ENCODE measurements around the gene BTC. TPM values are rescaled to one million over a fixed set of nuclear protein-coding genes. Genes with fewer than 3 reads are reported as not detected.

Gene BTC
- total and polyA plus RNA-seq, 9 of the 15 experiments (the other 6 are each of a cell fraction or from before 2014, with no cell fraction given) = not detected

DNA sequence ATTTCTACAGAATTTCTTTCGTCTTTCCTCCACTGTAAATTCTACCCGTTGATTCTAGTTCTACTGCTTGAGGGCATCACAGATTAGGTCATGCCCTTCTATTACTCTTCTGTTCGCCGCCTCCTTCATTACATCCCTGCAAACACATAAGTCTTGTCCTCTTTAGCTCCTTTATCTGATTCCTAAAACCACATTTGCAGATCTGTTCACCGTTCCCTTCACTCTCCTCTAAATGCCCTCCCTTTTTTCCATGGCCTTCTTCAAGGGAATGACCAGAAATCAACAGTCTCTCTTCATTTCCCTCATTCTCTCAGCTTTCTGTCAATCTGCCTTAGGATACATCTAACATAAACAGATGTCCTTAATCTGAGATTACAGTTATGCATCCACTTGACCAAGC lies 43.1 kb downstream of the BTC start:
- Histone ChIP-seq H3K27me3 (ENCODE audit: control insufficient read depth in 2 of 2, insufficient read depth in 2 of 2, low read length in 2 of 2) (peaks cover 6 to 11% of the 10 kb centered on the region in 2 experiments; a peak in 4 of 5 replicates), H3K4me2 (ENCODE audit: insufficient read depth, low read length) (no peak overlapping the region), H3K9ac (ENCODE audit: insufficient read depth in 1 of 2, low read depth in 2 of 2, low read length in 2 of 2) (no peak overlapping the region), H3K27ac (ENCODE audit: extremely low read depth, low read depth, low read length) (no peak overlapping the region), H4K20me1 (replicated peaks; ENCODE audit: control insufficient read depth, insufficient read depth, low read length) (no peaks in the 10 kb centered on the region), H3K9me1 (ENCODE audit: control insufficient read depth, insufficient read depth, low read length) (no peaks in the 10 kb centered on the region), H3K36me3 (ENCODE audit: control insufficient read depth, insufficient read depth, low read length) (no peaks in the 10 kb centered on the region), H3K4me1 (replicated peaks in 1 of 2; ENCODE audit: control insufficient read depth in 2 of 2, insufficient read depth in 2 of 2, low read length in 2 of 2) (no peaks in the 10 kb centered on the region), H3K9me3 (replicated peaks; ENCODE audit: control insufficient read depth, insufficient read depth, low read depth, low read length) (no peaks in the 10 kb centered on the region), H2AFZ (ENCODE audit: low read depth, low read length) (no peak overlapping the region), H3K4me3 (no peak overlapping the region), H3K79me2 (ENCODE audit: control insufficient read depth, insufficient read depth, low read length) (no peaks in the 10 kb centered on the region)
- DNase-seq (ENCODE audit: extremely low read depth in 1 of 4, low spot score in 3 of 4) = no peak
- BruUV-seq (replicated peaks) = no TSS peak
- POLR2A ChIA-PET = no interaction called here
- in situ Hi-C loops (cut with MboI) (no loop called here), intact Hi-C loops (cut with micrococcal nuclease) (no loop called here)
- no peak for ATAC-seq
- FAIRE-seq = no peak
- WGBS (ENCODE audit: insufficient coverage, low coverage, missing lambda C conversion rate) = 3% methylated on average over 5 of the region's 5 CpGs
- CTCF ChIA-PET (ENCODE audit: low intra/inter-chr PET ratio) = no interaction called here
- TF ChIP-seq, protein P1, sequence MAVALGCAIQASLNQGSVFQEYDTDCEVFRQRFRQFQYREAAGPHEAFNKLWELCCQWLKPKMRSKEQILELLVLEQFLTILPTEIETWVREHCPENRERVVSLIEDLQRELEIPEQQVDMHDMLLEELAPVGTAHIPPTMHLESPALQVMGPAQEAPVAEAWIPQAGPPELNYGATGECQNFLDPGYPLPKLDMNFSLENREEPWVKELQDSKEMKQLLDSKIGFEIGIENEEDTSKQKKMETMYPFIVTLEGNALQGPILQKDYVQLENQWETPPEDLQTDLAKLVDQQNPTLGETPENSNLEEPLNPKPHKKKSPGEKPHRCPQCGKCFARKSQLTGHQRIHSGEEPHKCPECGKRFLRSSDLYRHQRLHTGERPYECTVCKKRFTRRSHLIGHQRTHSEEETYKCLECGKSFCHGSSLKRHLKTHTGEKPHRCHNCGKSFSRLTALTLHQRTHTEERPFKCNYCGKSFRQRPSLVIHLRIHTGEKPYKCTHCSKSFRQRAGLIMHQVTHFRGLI (CRISPR knock-in tag; IDR thresholded peaks at IDR 0.05) = no peak
- TF ChIP-seq MBD2 (IDR thresholded peaks at IDR 0.05; ENCODE audit: borderline replicate concordance, low read depth) = no peak
- TF ChIP-seq ZKSCAN1 (IDR thresholded peaks at IDR 0.05; ENCODE audit: low read depth, low read length) = no peak
- TF ChIP-seq NFIX (CRISPR knock-in tag; IDR thresholded peaks at IDR 0.05; ENCODE audit: low read depth) = no peak
- no peak for TF ChIP-seq PURB (CRISPR knock-in tag; IDR thresholded peaks at IDR 0.05; ENCODE audit: low read depth)
- TF ChIP-seq, protein P2, sequence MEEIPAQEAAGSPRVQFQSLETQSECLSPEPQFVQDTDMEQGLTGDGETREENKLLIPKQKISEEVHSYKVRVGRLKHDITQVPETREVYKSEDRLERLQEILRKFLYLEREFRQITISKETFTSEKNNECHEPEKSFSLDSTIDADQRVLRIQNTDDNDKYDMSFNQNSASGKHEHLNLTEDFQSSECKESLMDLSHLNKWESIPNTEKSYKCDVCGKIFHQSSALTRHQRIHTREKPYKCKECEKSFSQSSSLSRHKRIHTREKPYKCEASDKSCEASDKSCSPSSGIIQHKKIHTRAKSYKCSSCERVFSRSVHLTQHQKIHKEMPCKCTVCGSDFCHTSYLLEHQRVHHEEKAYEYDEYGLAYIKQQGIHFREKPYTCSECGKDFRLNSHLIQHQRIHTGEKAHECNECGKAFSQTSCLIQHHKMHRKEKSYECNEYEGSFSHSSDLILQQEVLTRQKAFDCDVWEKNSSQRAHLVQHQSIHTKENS (CRISPR knock-in tag; IDR thresholded peaks at IDR 0.05) = no peak
- no peak for TF ChIP-seq NUFIP1 (IDR thresholded peaks at IDR 0.05; ENCODE audit: partially characterized antibody)
- TF ChIP-seq HDGF (IDR thresholded peaks at IDR 0.05) = no peak
- TF ChIP-seq ZNF764 (CRISPR knock-in tag; IDR thresholded peaks at IDR 0.05; ENCODE audit: low read depth) = no peak
- no peak for TF ChIP-seq NR4A1 (CRISPR knock-in tag; IDR thresholded peaks at IDR 0.05)
- no peak for TF ChIP-seq NR4A1 (tag; IDR thresholded peaks at IDR 0.05)
- TF ChIP-seq JUND (IDR thresholded peaks at IDR 0.05; ENCODE audit: borderline replicate concordance, low read depth, low read length) = no peak
- no peak for TF ChIP-seq JUND (tag; IDR thresholded peaks at IDR 0.05; ENCODE audit: borderline replicate concordance, low read depth, low read length)
- TF ChIP-seq ZNF780A (CRISPR knock-in tag; IDR thresholded peaks at IDR 0.05) = no peak
- TF ChIP-seq FOSL1 (tag; conservative IDR thresholded peaks at IDR 0.05) = no peak
- TF ChIP-seq PTBP1 (IDR thresholded peaks at IDR 0.05; ENCODE audit: low read depth, low read length) = no peak
- no peak for TF ChIP-seq PHB (CRISPR knock-in tag; IDR thresholded peaks at IDR 0.05)
- TF ChIP-seq, protein P3, sequence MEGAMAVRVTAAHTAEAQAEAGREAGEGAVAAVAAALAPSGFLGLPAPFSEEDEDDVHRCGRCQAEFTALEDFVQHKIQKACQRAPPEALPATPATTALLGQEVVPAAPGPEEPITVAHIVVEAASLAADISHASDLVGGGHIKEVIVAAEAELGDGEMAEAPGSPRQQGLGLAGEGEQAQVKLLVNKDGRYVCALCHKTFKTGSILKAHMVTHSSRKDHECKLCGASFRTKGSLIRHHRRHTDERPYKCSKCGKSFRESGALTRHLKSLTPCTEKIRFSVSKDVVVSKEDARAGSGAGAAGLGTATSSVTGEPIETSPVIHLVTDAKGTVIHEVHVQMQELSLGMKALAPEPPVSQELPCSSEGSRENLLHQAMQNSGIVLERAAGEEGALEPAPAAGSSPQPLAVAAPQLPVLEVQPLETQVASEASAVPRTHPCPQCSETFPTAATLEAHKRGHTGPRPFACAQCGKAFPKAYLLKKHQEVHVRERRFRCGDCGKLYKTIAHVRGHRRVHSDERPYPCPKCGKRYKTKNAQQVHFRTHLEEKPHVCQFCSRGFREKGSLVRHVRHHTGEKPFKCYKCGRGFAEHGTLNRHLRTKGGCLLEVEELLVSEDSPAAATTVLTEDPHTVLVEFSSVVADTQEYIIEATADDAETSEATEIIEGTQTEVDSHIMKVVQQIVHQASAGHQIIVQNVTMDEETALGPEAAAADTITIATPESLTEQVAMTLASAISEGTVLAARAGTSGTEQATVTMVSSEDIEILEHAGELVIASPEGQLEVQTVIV (CRISPR knock-in tag; IDR thresholded peaks at IDR 0.05; ENCODE audit: borderline replicate concordance) = no peak
- TF ChIP-seq U2AF1 (optimal IDR thresholded peaks at IDR 0.05; ENCODE audit: low read depth, low read length) = no peak
